HG02884 (cell line): ENCODE measurements around the gene AP3B2.

Experiments
- ATAC-seq: cut with Tn5 transposase; IDR thresholded peaks from one replicate; pipeline ENCODE4 v1.9.1; 2021; ENCODE audit warnings: mild to moderate bottlenecking, moderate library complexity; ENCODE audit not compliant: unreplicated experiment

AP3B2 gene

GRCh38 chr15:82611348-82611747 is 98.3 kb downstream of the AP3B2 start:
- no peak for ATAC-seq
